Stimulated activated CD8-positive, alpha-beta memory T cell treated with anti-CD3 and anti-CD28 coated beads, Interleukin-2, amount 100 ng/mL, for 48 hours (primary cell): Measurements from ENCODE around the gene MYEOV.

Source experiments
- DNase-seq, 2 donors: peaks; one replicate each; pipeline ENCODE4 v3.0.0-alpha.2; 2020; ENCODE audit warnings: low read depth in 2 of 2

MYEOV gene

GRCh38 chr11:69286374-69287371 lies 7.3 kb upstream of the MYEOV start:
- no peak for DNase-seq

GRCh38 chr11:69287968-69288882 lies 5.7 kb upstream of the MYEOV start:
- no peak for DNase-seq

GRCh38 chr11:69288883-69289242 lies 5.1 kb upstream of the MYEOV start:
- DNase-seq: no peak

- no peak for DNase-seq
Measured at GRCh38 chr11:69290806-69291205, 3.1 kb upstream of the MYEOV start.

GRCh38 chr11:69291459-69292110 lies 2.4 kb upstream of the MYEOV start:
- no peak for DNase-seq

- peak in 1 of 2 donors; percentile 37 for DNase-seq
Measured at GRCh38 chr11:69292221-69292648, 1.7 kb upstream of the MYEOV start.

GRCh38 chr11:69293087-69293486 lies 868 bp upstream of the MYEOV start:
- DNase-seq: no peak

GRCh38 chr11:69294571-69295078 lies 670 bp downstream of the MYEOV start:
- no peak for DNase-seq

GRCh38 chr11:69295079-69295994 lies 1.4 kb downstream of the MYEOV start:
- no peak for DNase-seq

- DNase-seq: no peak
Measured at GRCh38 chr11:69295995-69296889, 2.3 kb downstream of the MYEOV start.

GRCh38 chr11:69296890-69297786 lies 3.2 kb downstream of the MYEOV start:
- peak; percentile 83 to 86 for DNase-seq

- DNase-seq: no peak
Measured at GRCh38 chr11:69297787-69298266, 3.9 kb downstream of the MYEOV start.

- DNase-seq: no peak
Measured at GRCh38 chr11:69298267-69299022, 4.5 kb downstream of the MYEOV start.

GRCh38 chr11:69299023-69299461 lies 5.1 kb downstream of the MYEOV start:
- no peak for DNase-seq

GRCh38 chr11:69299572-69299971 lies 5.6 kb downstream of the MYEOV start:
- DNase-seq: no peak

GRCh38 chr11:69300120-69301060 lies 6.4 kb downstream of the MYEOV start:
- no peak for DNase-seq
